Gastroesophageal sphincter (tissue), 4 donors: ENCODE measurements around the gene NEK8. TPM values are rescaled to one million over a fixed set of nuclear protein-coding genes. Genes with fewer than 3 reads are reported as not detected.

Experiments
- ATAC-seq: fragments of 150-250 bp; one replicate; pipeline ENCODE4 v1.9.1; 2016; ENCODE audit warnings: mild to moderate bottlenecking, moderate library complexity
- H3K27ac ChIP-seq, 4 donors: fragments of 200-600 bp; sonication (generic) in 3 of 4; 1 replicate in 3 of 4; 2 replicates in 1 of 4; pipeline ENCODE4 v1.5.1; 2016 to 2019
- H3K27me3 ChIP-seq: fragments of 200-600 bp; sonication (generic); one replicate; pipeline ENCODE4 v1.5.1; 2019
- H3K36me3 ChIP-seq, 2 donors: fragments of 200-600 bp; sonication (generic); one replicate each; pipeline ENCODE4 v1.5.1; 2019; ENCODE audit warnings: control low read depth in 1 of 2
- H3K4me1 ChIP-seq, 3 donors: fragments of 200-600 bp; sonication (generic); 1 replicate in 2 of 3; 2 replicates in 1 of 3; pipeline ENCODE4 v1.5.1; 2016 to 2019; ENCODE audit warnings: control low read depth in 2 of 3
- H3K4me3 ChIP-seq, 2 donors: fragments of 200-600 bp; sonication (generic); one replicate each; pipeline ENCODE4 v1.5.1; 2019; ENCODE audit warnings: mild to moderate bottlenecking in 1 of 2, moderate library complexity in 1 of 2
- H3K9me3 ChIP-seq, 3 donors: fragments of 200-600 bp; sonication (generic); one replicate each; pipeline ENCODE4 v1.5.1; 2017 to 2019; ENCODE audit warnings: control low read depth in 2 of 3
- EP300 ChIP-seq: sonication (generic); formaldehyde crosslinking; IDR thresholded peaks from one replicate; pipeline ENCODE4 v1.6.1; 2017; ENCODE audit warnings: antibody characterized with exemption, mild to moderate bottlenecking
- POLR2A ChIP-seq, 2 donors: fragments of 450-650 bp; IDR thresholded peaks; one replicate each; pipeline ENCODE4 v1.6.1; 2017; ENCODE audit warnings: antibody characterized with exemption in 2 of 2, mild to moderate bottlenecking in 2 of 2, moderate library complexity in 1 of 2
- POLR2AphosphoS5 ChIP-seq: sonication (generic); formaldehyde crosslinking; IDR thresholded peaks from one replicate; pipeline ENCODE4 v1.6.1; 2017; ENCODE audit warnings: antibody characterized with exemption
- WGBS, 2 donors: methylation state at CpG; one replicate each; pipeline ENCODE4 v1.1.5; 2018; ENCODE audit warnings: low coverage in 1 of 2; 5-methylcytosine and 5-hydroxymethylcytosine counted together
- total RNA-seq, 4 donors: library from RNA; depleted of rRNA; stranded (reverse); fragments of >200 nt; gene quantifications; one replicate each; pipeline ENCODE4 v1.1.0, GENCODE V29; 2016
- TF ChIP-seq, protein P1 (sequence below), 4 experiments: fragments of 200-600 bp in 2 of 4; fragments of 450-650 bp in 2 of 4; sonication (generic) in 1 of 4; IDR thresholded peaks; one replicate each; pipeline ENCODE4 v1.5.1; 2017 to 2019; ENCODE audit warnings: antibody characterized with exemption in 4 of 4, mild to moderate bottlenecking in 2 of 4, moderate library complexity in 2 of 4

NEK8 gene
- total RNA-seq, 4 donors from 2014 or later, result 0.94 to 2.0 (median 1.8) TPM; not detected in 1

DNA sequence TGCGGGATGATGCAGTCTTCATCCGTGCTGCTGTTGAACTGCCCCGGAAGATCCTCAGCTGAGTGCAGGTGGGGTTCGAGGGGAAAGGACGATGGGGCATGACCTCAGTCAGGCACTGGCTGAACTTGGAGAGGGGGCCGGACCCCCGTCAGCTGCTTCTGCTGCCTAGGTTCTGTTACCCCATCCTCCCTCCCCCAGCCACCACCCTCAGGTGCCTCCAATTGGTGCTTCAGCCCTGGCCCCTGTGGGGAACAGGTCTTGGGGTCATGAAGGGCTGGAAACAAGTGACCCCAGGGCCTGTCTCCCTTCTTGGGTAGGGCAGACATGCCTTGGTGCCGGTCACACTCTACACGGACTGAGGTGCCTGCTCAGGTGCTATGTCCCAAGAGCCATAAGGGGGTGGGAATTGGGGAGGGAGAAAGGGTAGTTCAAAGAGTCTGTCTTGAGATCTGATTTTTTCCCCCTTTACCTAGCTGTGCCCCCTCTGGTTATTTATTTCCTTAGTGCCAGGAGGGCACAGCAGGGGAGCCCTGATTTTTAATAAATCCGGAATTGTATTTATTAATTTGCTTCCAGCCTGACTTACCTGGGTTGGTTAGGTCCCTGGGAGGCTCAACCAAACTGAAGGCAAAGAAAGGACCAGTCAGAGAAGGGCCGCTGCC, 21.1 kb downstream of the NEK8 start:
- no peak for ATAC-seq
- Histone ChIP-seq H3K36me3 (peaks cover 0 to 27% of the 10 kb centered on the region in 2 donors), H3K27me3 (no peaks in the 10 kb centered on the region), H3K4me3 (no peak overlapping the region), H3K4me1 (peaks cover 0 to 50% (median 15%) of the 10 kb centered on the region in 3 donors), H3K27ac (peak overlapping the region in 3 of 4 donors; percentile 7 to 53 (median 45)), H3K9me3 (no peaks in the 10 kb centered on the region)
- WGBS, 2 donors, result 11 to 47% methylated on average over 1 to 3 of the region's 11 CpGs
- TF ChIP-seq POLR2AphosphoS5 (no peak), POLR2A (IDR thresholded peaks at IDR 0.05) (no peak), EP300 (no peak)
- TF ChIP-seq, protein P1, sequence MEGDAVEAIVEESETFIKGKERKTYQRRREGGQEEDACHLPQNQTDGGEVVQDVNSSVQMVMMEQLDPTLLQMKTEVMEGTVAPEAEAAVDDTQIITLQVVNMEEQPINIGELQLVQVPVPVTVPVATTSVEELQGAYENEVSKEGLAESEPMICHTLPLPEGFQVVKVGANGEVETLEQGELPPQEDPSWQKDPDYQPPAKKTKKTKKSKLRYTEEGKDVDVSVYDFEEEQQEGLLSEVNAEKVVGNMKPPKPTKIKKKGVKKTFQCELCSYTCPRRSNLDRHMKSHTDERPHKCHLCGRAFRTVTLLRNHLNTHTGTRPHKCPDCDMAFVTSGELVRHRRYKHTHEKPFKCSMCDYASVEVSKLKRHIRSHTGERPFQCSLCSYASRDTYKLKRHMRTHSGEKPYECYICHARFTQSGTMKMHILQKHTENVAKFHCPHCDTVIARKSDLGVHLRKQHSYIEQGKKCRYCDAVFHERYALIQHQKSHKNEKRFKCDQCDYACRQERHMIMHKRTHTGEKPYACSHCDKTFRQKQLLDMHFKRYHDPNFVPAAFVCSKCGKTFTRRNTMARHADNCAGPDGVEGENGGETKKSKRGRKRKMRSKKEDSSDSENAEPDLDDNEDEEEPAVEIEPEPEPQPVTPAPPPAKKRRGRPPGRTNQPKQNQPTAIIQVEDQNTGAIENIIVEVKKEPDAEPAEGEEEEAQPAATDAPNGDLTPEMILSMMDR (IDR thresholded peaks at IDR 0.05), result no peak

DNA sequence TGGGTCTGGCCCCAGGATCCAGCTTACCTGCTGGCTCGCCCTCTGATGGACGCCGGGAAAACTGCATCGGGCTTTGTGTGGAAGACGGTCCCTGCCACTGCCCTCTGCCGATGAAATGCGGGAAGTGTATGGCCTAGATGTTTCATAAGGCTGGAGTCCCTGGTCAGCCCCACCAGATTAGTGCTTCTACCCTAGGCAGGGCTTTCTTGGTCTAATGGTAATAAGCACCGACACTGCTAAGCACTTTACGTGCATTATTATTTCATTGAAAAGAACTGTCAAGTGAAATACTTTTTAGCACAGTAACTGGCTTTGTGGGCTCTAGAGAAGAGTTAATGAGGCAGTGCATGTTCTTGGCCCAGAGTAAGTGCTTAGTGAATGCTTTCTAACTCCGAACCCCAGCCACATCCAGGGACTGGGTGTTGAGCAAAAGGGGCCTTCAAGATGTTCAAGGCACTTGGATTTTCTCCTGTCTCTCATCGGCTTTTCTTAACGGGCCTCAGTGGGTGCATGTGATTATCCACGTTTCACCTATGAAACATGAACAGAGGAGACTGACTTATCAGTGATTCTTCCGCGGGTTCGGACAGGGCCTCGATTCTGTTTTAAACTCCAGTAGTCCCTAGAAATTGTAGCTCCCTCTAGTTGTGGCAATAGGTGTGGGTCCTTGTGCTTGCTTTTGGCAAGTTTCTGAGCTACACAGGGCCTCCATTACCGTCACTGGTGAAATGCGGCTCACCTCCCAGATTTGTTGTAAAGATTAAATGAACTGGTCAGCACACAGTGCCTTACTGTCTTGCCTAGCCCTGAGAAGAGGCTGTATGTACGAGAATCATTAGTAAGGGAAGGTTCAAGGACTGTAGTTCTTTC, 21.8 kb downstream of the NEK8 start:
- TF ChIP-seq EP300, result no peak
- TF ChIP-seq, protein P1 (IDR thresholded peaks at IDR 0.05), result peak in 3 of 4 experiments; percentile 99 to 100 (median 100)
- peak; percentile 49 for TF ChIP-seq POLR2AphosphoS5
- peak; percentile 87 for ATAC-seq
- H3K4me1 ChIP-seq, result peaks cover 0 to 42% (median 8%) of the 10 kb centered on the region in 3 donors
- H3K27ac ChIP-seq, result peak overlapping the region in 2 of 4 donors; percentile 31 to 53
- no peak overlapping the region for H3K4me3 ChIP-seq
- no peaks in the 10 kb centered on the region for H3K27me3 ChIP-seq
- 43 to 51% methylated on average over 10 of the region's 20 CpGs for WGBS, 2 donors
- peaks cover 0 to 27% of the 10 kb centered on the region in 2 donors for H3K36me3 ChIP-seq
- no peaks in the 10 kb centered on the region for H3K9me3 ChIP-seq

DNA sequence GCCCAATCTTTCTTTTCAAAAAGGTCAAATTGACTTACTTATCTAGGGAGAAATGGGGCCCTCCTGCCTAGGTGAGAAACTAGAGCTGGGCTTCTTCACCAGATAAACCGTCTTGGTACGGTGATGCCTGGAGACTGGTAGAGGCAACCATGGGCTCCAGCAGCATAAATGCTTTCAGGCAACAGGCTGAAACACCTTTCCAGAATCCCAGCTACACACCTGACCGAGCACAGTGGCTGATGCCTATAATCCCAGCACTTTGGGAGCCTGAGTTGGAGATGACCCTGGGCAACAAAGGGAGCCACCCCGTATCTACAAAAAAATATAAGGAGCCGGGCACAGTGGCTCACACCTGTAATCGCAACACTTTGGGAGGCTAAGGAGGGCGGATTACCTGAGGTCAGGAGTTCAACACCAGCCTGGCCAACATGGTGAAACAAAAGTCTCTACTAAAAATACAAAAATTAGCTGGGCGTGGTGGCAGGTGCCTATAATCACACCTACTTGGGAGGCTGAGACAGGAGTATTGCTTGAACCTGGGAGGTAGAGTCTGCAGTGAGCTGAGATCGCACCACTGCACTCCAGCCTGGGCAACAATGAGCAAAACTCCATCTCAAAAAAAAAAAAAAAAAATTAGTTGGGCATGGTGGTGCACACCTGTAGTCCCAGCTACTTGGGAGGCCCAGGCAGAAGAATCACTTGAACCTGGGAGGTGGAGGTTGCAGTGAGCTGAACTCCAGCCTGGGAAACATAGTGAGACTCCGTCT, 23.2 kb downstream of the NEK8 start:
- Histone ChIP-seq H3K27me3 (no peaks in the 10 kb centered on the region), H3K36me3 (peaks cover 0 to 34% of the 10 kb centered on the region in 2 donors), H3K4me3 (no peak overlapping the region), H3K27ac (no peak overlapping the region), H3K9me3 (no peaks in the 10 kb centered on the region), H3K4me1 (peaks cover 0 to 29% (median 0%) of the 10 kb centered on the region in 3 donors)
- ATAC-seq, result no peak
- 91% methylated on average over 4 to 6 of the region's 10 CpGs for WGBS, 2 donors
- TF ChIP-seq EP300 (no peak), POLR2AphosphoS5 (no peak), POLR2A (IDR thresholded peaks at IDR 0.05) (no peak)
- TF ChIP-seq, protein P1 (IDR thresholded peaks at IDR 0.05), result no peak

DNA sequence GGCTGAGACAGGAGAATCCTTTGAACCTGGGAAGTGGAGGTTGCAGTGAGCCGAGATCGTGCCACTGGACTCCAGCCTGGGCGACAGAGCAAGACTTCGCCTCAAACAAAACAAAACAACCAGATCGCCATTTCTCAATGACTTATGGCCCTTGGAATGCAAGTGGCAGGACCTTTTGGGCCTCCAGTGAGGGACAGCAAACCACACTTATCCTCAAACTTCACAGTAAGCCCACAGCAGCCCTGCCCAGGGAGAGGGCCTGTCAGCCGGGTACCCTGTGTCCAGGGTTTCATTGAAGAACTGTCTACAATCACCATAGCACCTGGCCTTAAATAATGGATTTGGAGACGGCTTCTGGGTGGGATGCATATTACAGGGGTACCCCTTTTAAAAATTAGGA, 26.9 kb downstream of the NEK8 start:
- Histone ChIP-seq H3K27me3 (no peaks in the 10 kb centered on the region), H3K36me3 (peaks cover 0 to 44% of the 10 kb centered on the region in 2 donors), H3K4me1 (peaks cover 0 to 7% (median 0%) of the 10 kb centered on the region in 3 donors), H3K27ac (no peak overlapping the region), H3K9me3 (no peaks in the 10 kb centered on the region), H3K4me3 (no peak overlapping the region)
- ATAC-seq, result no peak
- WGBS, 2 donors, result 58 to 100% methylated on average over 1 to 3 of the region's 7 CpGs
- TF ChIP-seq, protein P1 (IDR thresholded peaks at IDR 0.05), result no peak
- TF ChIP-seq POLR2AphosphoS5 (no peak), EP300 (no peak), POLR2A (IDR thresholded peaks at IDR 0.05) (no peak)
